Suprapubic skin (tissue), 4 donors: ENCODE results near the gene CRACDL. TPM values are rescaled to one million over a fixed set of nuclear protein-coding genes. Genes with fewer than 3 reads are reported as not detected.
"Not testable (repeated sequence)": the region's sequence is repeated elsewhere in the genome, so short reads cannot be mapped to it uniquely, and the experiment has no call there.

Source experiments
- DNase-seq, 2 donors: peaks; one replicate each; pipeline ENCODE4 v3.0.0-alpha.2; 2019; ENCODE audit warnings: low spot score in 2 of 2
- H3K27ac ChIP-seq: fragments of 200-600 bp; sonication (generic); one replicate; pipeline ENCODE4 v1.5.1; 2019
- H3K27me3 ChIP-seq: fragments of 200-600 bp; sonication (generic); one replicate; pipeline ENCODE4 v1.5.1; 2019
- H3K36me3 ChIP-seq: fragments of 200-600 bp; sonication (generic); one replicate; pipeline ENCODE4 v1.5.1; 2019
- H3K4me1 ChIP-seq: fragments of 200-600 bp; sonication (generic); one replicate; pipeline ENCODE4 v1.5.1; 2019
- H3K4me3 ChIP-seq: fragments of 200-600 bp; sonication (generic); one replicate; pipeline ENCODE4 v1.5.1; 2019; ENCODE audit warnings: mild to moderate bottlenecking
- H3K9me3 ChIP-seq: fragments of 200-600 bp; sonication (generic); one replicate; pipeline ENCODE4 v1.5.1; 2019
- CTCF ChIP-seq, 2 donors: fragments of 200-600 bp in 1 of 2; fragments of 450-650 bp in 1 of 2; sonication (generic) in 1 of 2; IDR thresholded peaks; one replicate each; pipeline ENCODE4 v1.5.1; 2016 to 2019; ENCODE audit warnings: antibody characterized with exemption in 2 of 2, mild to moderate bottlenecking in 1 of 2, moderate library complexity in 1 of 2
- EP300 ChIP-seq: sonication (generic); formaldehyde crosslinking; IDR thresholded peaks from one replicate; pipeline ENCODE4 v1.6.1; 2017; ENCODE audit warnings: antibody characterized with exemption
- POLR2A ChIP-seq, 2 donors: fragments of 450-650 bp; IDR thresholded peaks; one replicate each; pipeline ENCODE4 v1.6.1; 2017; ENCODE audit warnings: antibody characterized with exemption in 2 of 2, mild to moderate bottlenecking in 2 of 2, moderate library complexity in 2 of 2
- POLR2AphosphoS5 ChIP-seq, 3 donors: sonication (generic); formaldehyde crosslinking; IDR thresholded peaks; one replicate each; pipeline ENCODE4 v1.6.1; 2017; ENCODE audit warnings: antibody characterized with exemption in 3 of 3
- WGBS: methylation state at CpG from one replicate; pipeline ENCODE4 v1.1.5; 2018; 5-methylcytosine and 5-hydroxymethylcytosine counted together
- total RNA-seq, 4 donors: library from RNA; depleted of rRNA; stranded (reverse); fragments of >200 nt; gene quantifications; one replicate each; pipeline ENCODE4 v1.1.0, GENCODE V29; 2016

CRACDL gene
- total RNA-seq, 4 donors from 2014 or later: 5.2 to 13.0 (median 11.3) TPM

- WGBS: 14% methylated on average over 9 of the region's 9 CpGs
- Histone ChIP-seq H3K27me3 (no peaks in the 10 kb centered on the region), H3K4me1 (peaks cover 29% of the 10 kb centered on the region), H3K9me3 (no peaks in the 10 kb centered on the region), H3K27ac (peak overlapping the region; percentile 21), H3K36me3 (no peaks in the 10 kb centered on the region), H3K4me3 (no peak overlapping the region)
- no peak for TF ChIP-seq POLR2A (IDR thresholded peaks at IDR 0.05)
- peak in 2 of 3 donors; percentile 17 to 47 for TF ChIP-seq POLR2AphosphoS5 (IDR thresholded peaks at IDR 0.05)
- DNase-seq: peak in 1 of 2 donors; percentile 74
Observed at GRCh38 chr2:98757904-98758421, 178.1 kb downstream of the CRACDL start.

- no peaks in the 10 kb centered on the region for H3K9me3 ChIP-seq
- TF ChIP-seq POLR2A (IDR thresholded peaks at IDR 0.05) (no peak), POLR2AphosphoS5 (IDR thresholded peaks at IDR 0.05) (no peak), EP300 (no peak), CTCF (IDR thresholded peaks at IDR 0.05) (no peak)
- no peak overlapping the region for H3K27ac ChIP-seq
- H3K4me1 ChIP-seq: peaks cover 17% of the 10 kb centered on the region
- DNase-seq: no peak
- no peaks in the 10 kb centered on the region for H3K27me3 ChIP-seq
- H3K4me3 ChIP-seq: no peak overlapping the region
- no peaks in the 10 kb centered on the region for H3K36me3 ChIP-seq
Observed at GRCh38 chr2:98753801-98754200, 182.2 kb downstream of the CRACDL start.

GRCh38 chr2:98752711-98753110, 183.3 kb downstream of the CRACDL start:
- not testable (repeated sequence) for DNase-seq, H3K4me1 ChIP-seq, H3K27me3 ChIP-seq, H3K27ac ChIP-seq, H3K36me3 ChIP-seq, H3K9me3 ChIP-seq, H3K4me3 ChIP-seq
- 91% methylated on average over 4 of the region's 4 CpGs for WGBS

- H3K36me3 ChIP-seq: no peaks in the 10 kb centered on the region
- 91% methylated on average over 1 of the region's 1 CpG for whole genome bisulfite sequencing
- TF ChIP-seq POLR2A (IDR thresholded peaks at IDR 0.05) (no peak), CTCF (IDR thresholded peaks at IDR 0.05) (no peak)
- H3K4me1 ChIP-seq: peaks cover 3% of the 10 kb centered on the region
- H3K27me3 ChIP-seq: no peaks in the 10 kb centered on the region
- no peak for DNase-seq
- no peak overlapping the region for H3K4me3 ChIP-seq
- no peaks in the 10 kb centered on the region for H3K9me3 ChIP-seq
- no peak overlapping the region for H3K27ac ChIP-seq
Observed at GRCh38 chr2:98751748-98752147, 184.3 kb downstream of the CRACDL start.

- Histone ChIP-seq H3K27ac (no peak overlapping the region), H3K27me3 (no peaks in the 10 kb centered on the region), H3K4me1 (peaks cover 3% of the 10 kb centered on the region), H3K4me3 (no peak overlapping the region), H3K36me3 (no peaks in the 10 kb centered on the region), H3K9me3 (no peaks in the 10 kb centered on the region)
- no peak for TF ChIP-seq POLR2A (IDR thresholded peaks at IDR 0.05)
- TF ChIP-seq POLR2AphosphoS5 (IDR thresholded peaks at IDR 0.05): no peak
- TF ChIP-seq EP300: no peak
- TF ChIP-seq CTCF (IDR thresholded peaks at IDR 0.05): no peak
- DNase-seq: no peak
- 90% methylated on average over 9 of the region's 9 CpGs for WGBS
Observed at GRCh38 chr2:98750593-98751282, 185.3 kb downstream of the CRACDL start.

GRCh38 chr2:98749066-98749450, 187.0 kb downstream of the CRACDL start:
- Histone ChIP-seq H3K27ac (peak overlapping the region; percentile 34), H3K36me3 (no peaks in the 10 kb centered on the region), H3K9me3 (no peaks in the 10 kb centered on the region), H3K4me1 (peaks cover 3% of the 10 kb centered on the region), H3K27me3 (no peaks in the 10 kb centered on the region), H3K4me3 (no peak overlapping the region)
- TF ChIP-seq POLR2AphosphoS5 (IDR thresholded peaks at IDR 0.05) (peak in 1 of 3 donors; percentile 40), POLR2A (IDR thresholded peaks at IDR 0.05) (no peak)
- DNase-seq: no peak
